ENCODE measurements around the gene MYO5C.

MYO5C gene

GRCh38 chr15:52307847-52308246 is 12.2 kb upstream of the MYO5C start:
- Histone ChIP-seq H3K36me3 (ENCODE audit: control insufficient read depth, insufficient read depth, low read length) (no peaks in the 10 kb centered on the region), H3K4me3 (ENCODE audit: low read length) (no peak overlapping the region), H3K27ac (ENCODE audit: low read length) (no peak overlapping the region), H3K9me3 (ENCODE audit: control insufficient read depth, insufficient read depth, low read length) (no peaks in the 10 kb centered on the region), H3K4me1 (ENCODE audit: control insufficient read depth, insufficient read depth, low read length) (peaks cover 2% of the 10 kb centered on the region; the same call in 1 of the 2 replicates), H3K27me3 (ENCODE audit: control insufficient read depth, insufficient read depth, low read length) (no peaks in the 10 kb centered on the region)
- 100% methylated on average over 1 of the region's 4 CpGs for WGBS (ENCODE audit: insufficient coverage, insufficient read length)
- no peak for DNase-seq (ENCODE audit: low read depth, low spot score)

- Histone ChIP-seq H3K4me1 (ENCODE audit: control insufficient read depth, insufficient read depth, low read length) (peaks cover 2% of the 10 kb centered on the region; the same call in 1 of the 2 replicates), H3K36me3 (ENCODE audit: control insufficient read depth, insufficient read depth, low read length) (no peaks in the 10 kb centered on the region), H3K4me3 (ENCODE audit: low read length) (no peak overlapping the region), H3K27ac (ENCODE audit: low read length) (no peak overlapping the region), H3K9me3 (ENCODE audit: control insufficient read depth, insufficient read depth, low read length) (no peaks in the 10 kb centered on the region), H3K27me3 (ENCODE audit: control insufficient read depth, insufficient read depth, low read length) (no peaks in the 10 kb centered on the region)
- no CpG with 5 or more reads among the region's 1 CpG for WGBS (ENCODE audit: insufficient coverage, insufficient read length)
- DNase-seq (ENCODE audit: low read depth, low spot score): no peak
These were observed 10.7 kb upstream of the MYO5C start for GRCh38 chr15:52306270-52306669.

GRCh38 chr15:52303093-52303772 is 7.6 kb upstream of the MYO5C start:
- Histone ChIP-seq H3K36me3 (ENCODE audit: control insufficient read depth, insufficient read depth, low read length) (no peaks in the 10 kb centered on the region), H3K27me3 (ENCODE audit: control insufficient read depth, insufficient read depth, low read length) (no peaks in the 10 kb centered on the region), H3K27ac (ENCODE audit: low read length) (no peak overlapping the region), H3K9me3 (ENCODE audit: control insufficient read depth, insufficient read depth, low read length) (no peaks in the 10 kb centered on the region), H3K4me1 (ENCODE audit: control insufficient read depth, insufficient read depth, low read length) (peaks cover 2% of the 10 kb centered on the region; the same call in 1 of the 2 replicates), H3K4me3 (ENCODE audit: low read length) (no peak overlapping the region)
- no CpG with 5 or more reads among the region's 3 CpGs for whole genome bisulfite sequencing (ENCODE audit: insufficient coverage, insufficient read length)
- DNase-seq (ENCODE audit: low read depth, low spot score): no peak

- no peak for DNase-seq (ENCODE audit: low read depth, low spot score)
- Histone ChIP-seq H3K4me3 (ENCODE audit: low read length) (no peak overlapping the region), H3K4me1 (ENCODE audit: control insufficient read depth, insufficient read depth, low read length) (peaks cover 2% of the 10 kb centered on the region; the same call in 1 of the 2 replicates), H3K27ac (ENCODE audit: low read length) (no peak overlapping the region), H3K27me3 (ENCODE audit: control insufficient read depth, insufficient read depth, low read length) (no peaks in the 10 kb centered on the region), H3K36me3 (ENCODE audit: control insufficient read depth, insufficient read depth, low read length) (no peaks in the 10 kb centered on the region), H3K9me3 (ENCODE audit: control insufficient read depth, insufficient read depth, low read length) (no peaks in the 10 kb centered on the region)
- no CpG with 5 or more reads among the region's 2 CpGs for WGBS (ENCODE audit: insufficient coverage, insufficient read length)
These were observed 5.8 kb upstream of the MYO5C start for GRCh38 chr15:52301265-52301847.

GRCh38 chr15:52294881-52295420 is 653 bp downstream of the MYO5C start:
- no peaks in the 10 kb centered on the region for H3K27me3 ChIP-seq (ENCODE audit: control insufficient read depth, insufficient read depth, low read length)
- peaks cover 2% of the 10 kb centered on the region; the same call in 1 of the 2 replicates for H3K4me1 ChIP-seq (ENCODE audit: control insufficient read depth, insufficient read depth, low read length)
- no peak overlapping the region for H3K27ac ChIP-seq (ENCODE audit: low read length)
- no peaks in the 10 kb centered on the region; the same call in 1 of the 2 replicates for H3K36me3 ChIP-seq (ENCODE audit: control insufficient read depth, insufficient read depth, low read length)
- H3K9me3 ChIP-seq (ENCODE audit: control insufficient read depth, insufficient read depth, low read length): no peaks in the 10 kb centered on the region
- DNase-seq (ENCODE audit: low read depth, low spot score): no peak
- no CpG with 5 or more reads among the region's 32 CpGs for WGBS (ENCODE audit: insufficient coverage, insufficient read length)
- H3K4me3 ChIP-seq (ENCODE audit: low read length): peak overlapping the region; percentile 72

- Histone ChIP-seq H3K4me1 (ENCODE audit: control insufficient read depth, insufficient read depth, low read length) (peaks cover 6% of the 10 kb centered on the region), H3K27me3 (ENCODE audit: control insufficient read depth, insufficient read depth, low read length) (no peaks in the 10 kb centered on the region), H3K36me3 (ENCODE audit: control insufficient read depth, insufficient read depth, low read length) (no peaks in the 10 kb centered on the region; the same call in 1 of the 2 replicates), H3K9me3 (ENCODE audit: control insufficient read depth, insufficient read depth, low read length) (no peaks in the 10 kb centered on the region), H3K27ac (ENCODE audit: low read length) (no peak overlapping the region), H3K4me3 (ENCODE audit: low read length) (no peak overlapping the region)
- no CpG with 5 or more reads among the region's 7 CpGs for WGBS (ENCODE audit: insufficient coverage, insufficient read length)
- DNase-seq (ENCODE audit: low read depth, low spot score): no peak
These were observed 2.7 kb downstream of the MYO5C start for GRCh38 chr15:52292780-52293392.

- no CpG with 5 or more reads among the region's 4 CpGs for WGBS (ENCODE audit: insufficient coverage, insufficient read length)
- no peaks in the 10 kb centered on the region for H3K27me3 ChIP-seq (ENCODE audit: control insufficient read depth, insufficient read depth, low read length)
These were observed 4.4 kb downstream of the MYO5C start for GRCh38 chr15:52291204-52291603.

GRCh38 chr15:52290800-52291199 is 4.8 kb downstream of the MYO5C start:
- no peaks in the 10 kb centered on the region for H3K9me3 ChIP-seq (ENCODE audit: control insufficient read depth, insufficient read depth, low read length)
- H3K4me3 ChIP-seq (ENCODE audit: low read length): no peak overlapping the region
- H3K4me1 ChIP-seq (ENCODE audit: control insufficient read depth, insufficient read depth, low read length): peaks cover 6% of the 10 kb centered on the region
- no CpG with 5 or more reads among the region's 3 CpGs for WGBS (ENCODE audit: insufficient coverage, insufficient read length)
- H3K27me3 ChIP-seq (ENCODE audit: control insufficient read depth, insufficient read depth, low read length): no peaks in the 10 kb centered on the region
- no peaks in the 10 kb centered on the region; the same call in 1 of the 2 replicates for H3K36me3 ChIP-seq (ENCODE audit: control insufficient read depth, insufficient read depth, low read length)
- DNase-seq (ENCODE audit: low read depth, low spot score): no peak
- no peak overlapping the region for H3K27ac ChIP-seq (ENCODE audit: low read length)

More at GRCh38 chr15:52291204-52291603, 4.4 kb downstream of the MYO5C start:
- Histone ChIP-seq H3K4me3 (ENCODE audit: low read length) (no peak overlapping the region), H3K36me3 (ENCODE audit: control insufficient read depth, insufficient read depth, low read length) (no peaks in the 10 kb centered on the region; the same call in 1 of the 2 replicates), H3K27ac (ENCODE audit: low read length) (no peak overlapping the region), H3K9me3 (ENCODE audit: control insufficient read depth, insufficient read depth, low read length) (no peaks in the 10 kb centered on the region), H3K4me1 (ENCODE audit: control insufficient read depth, insufficient read depth, low read length) (peaks cover 6% of the 10 kb centered on the region)
- no peak for DNase-seq (ENCODE audit: low read depth, low spot score)

- H3K9me3 ChIP-seq (ENCODE audit: control insufficient read depth, insufficient read depth, low read length): no peaks in the 10 kb centered on the region
- H3K36me3 ChIP-seq (ENCODE audit: control insufficient read depth, insufficient read depth, low read length): no peaks in the 10 kb centered on the region; the same call in 1 of the 2 replicates
- no peak for DNase-seq (ENCODE audit: low read depth, low spot score)
- H3K4me1 ChIP-seq (ENCODE audit: control insufficient read depth, insufficient read depth, low read length): peaks cover 6% of the 10 kb centered on the region
- no CpG with 5 or more reads among the region's 4 CpGs for WGBS (ENCODE audit: insufficient coverage, insufficient read length)
- no peak overlapping the region for H3K4me3 ChIP-seq (ENCODE audit: low read length)
- H3K27ac ChIP-seq (ENCODE audit: low read length): no peak overlapping the region
- H3K27me3 ChIP-seq (ENCODE audit: control insufficient read depth, insufficient read depth, low read length): no peaks in the 10 kb centered on the region
These were observed 5.3 kb downstream of the MYO5C start for GRCh38 chr15:52290329-52290728.

- no peak for DNase-seq (ENCODE audit: low read depth, low spot score)
- H3K27ac ChIP-seq (ENCODE audit: low read length): no peak overlapping the region
- H3K4me3 ChIP-seq (ENCODE audit: low read length): no peak overlapping the region
- peaks cover 4% of the 10 kb centered on the region; the same call in 1 of the 2 replicates for H3K4me1 ChIP-seq (ENCODE audit: control insufficient read depth, insufficient read depth, low read length)
- no peaks in the 10 kb centered on the region; the same call in 1 of the 2 replicates for H3K36me3 ChIP-seq (ENCODE audit: control insufficient read depth, insufficient read depth, low read length)
- no peaks in the 10 kb centered on the region for H3K27me3 ChIP-seq (ENCODE audit: control insufficient read depth, insufficient read depth, low read length)
- WGBS (ENCODE audit: insufficient coverage, insufficient read length): no CpG with 5 or more reads among the region's 4 CpGs
- H3K9me3 ChIP-seq (ENCODE audit: control insufficient read depth, insufficient read depth, low read length): no peaks in the 10 kb centered on the region
These were observed 5.9 kb downstream of the MYO5C start for GRCh38 chr15:52289629-52290081.

Data from iPS DF 6.9 (cell line).